Embryonic facial prominence (tissue), 1 donor: ENCODE data around the gene THPO.

Experiments
- DNase-seq: peaks from one replicate; pipeline ENCODE4 v3.0.0-alpha.2; 2016; ENCODE audit errors: extremely low spot score

THPO gene

GRCh38 chr3:184333700-184334099, 44.3 kb downstream of the THPO start:
- DNase-seq = no peak

- no peak for DNase-seq
Measured at GRCh38 chr3:184333190-184333589, 44.8 kb downstream of the THPO start.

- DNase-seq = no peak
Measured at GRCh38 chr3:184332370-184333090, 45.5 kb downstream of the THPO start.

GRCh38 chr3:184328516-184328915, 49.5 kb downstream of the THPO start:
- no peak for DNase-seq

- DNase-seq = no peak
Measured at GRCh38 chr3:184327171-184327570, 50.8 kb downstream of the THPO start.

- no peak for DNase-seq
Measured at GRCh38 chr3:184325715-184326369, 52.2 kb downstream of the THPO start.

GRCh38 chr3:184325269-184325668, 52.7 kb downstream of the THPO start:
- no peak for DNase-seq

GRCh38 chr3:184323696-184324095, 54.3 kb downstream of the THPO start:
- no peak for DNase-seq

GRCh38 chr3:184322731-184323487, 55.1 kb downstream of the THPO start:
- DNase-seq = no peak
